ACHN (cell line): ENCODE measurements around the gene ASB16.

Experiments
- DNase-seq: peaks from one replicate; pipeline ENCODE4 v3.0.0-alpha.2; 2015
- in situ Hi-C: cut with HindIII; loops from 2 replicates; pipeline ENCODE4 v1.10.0; 2017; ENCODE audit warnings: low sequenced_read_pairs, low pct_ligation_motif_present, low pct_unique_long_range_greater_than_20kb

Gene ASB16

GRCh38 chr17:44217738-44218343, 47.3 kb downstream of the ASB16 start:
- no peak for DNase-seq
- in situ Hi-C loops: no loop called here

DNA sequence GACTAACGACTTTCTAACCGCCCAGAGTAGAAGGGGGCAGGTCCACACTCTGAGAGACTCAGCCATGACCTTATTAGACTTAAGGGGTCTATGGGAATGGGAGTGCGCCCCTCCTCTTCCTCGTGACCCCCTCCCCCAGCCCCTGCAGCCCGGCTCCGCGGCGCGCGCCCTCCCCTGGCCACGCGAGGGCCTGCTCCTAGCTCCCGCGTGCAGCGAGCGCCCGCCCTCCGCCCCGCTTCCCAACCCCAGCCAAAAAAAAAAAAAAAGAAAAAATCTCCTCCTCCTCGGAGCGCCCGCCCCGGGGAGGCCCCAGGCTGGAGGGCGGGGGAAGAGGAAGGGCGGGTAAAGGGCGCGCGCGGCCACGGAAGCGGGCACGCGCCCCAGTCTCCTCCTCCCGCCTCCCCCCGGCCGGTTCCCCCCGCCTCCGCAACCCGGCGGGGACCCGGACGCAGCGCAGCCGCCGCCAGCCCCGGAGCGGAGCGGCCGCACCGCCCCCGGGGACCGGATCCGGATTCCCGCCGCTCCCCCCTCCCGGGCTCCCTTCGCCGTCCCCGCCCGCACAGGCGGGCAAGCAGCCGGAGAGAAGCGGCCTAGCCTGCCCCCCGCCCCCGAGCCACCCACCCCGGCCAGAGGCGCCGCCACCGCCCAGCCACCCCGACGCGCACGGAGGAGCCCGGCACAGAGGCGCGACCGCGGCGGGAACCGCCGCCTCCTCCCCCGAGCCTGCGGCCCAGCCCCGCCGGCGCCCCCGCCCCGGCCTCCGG, 48.0 kb downstream of the ASB16 start:
- peak; percentile 93 for DNase-seq
- in situ Hi-C loops: no loop called here

DNA sequence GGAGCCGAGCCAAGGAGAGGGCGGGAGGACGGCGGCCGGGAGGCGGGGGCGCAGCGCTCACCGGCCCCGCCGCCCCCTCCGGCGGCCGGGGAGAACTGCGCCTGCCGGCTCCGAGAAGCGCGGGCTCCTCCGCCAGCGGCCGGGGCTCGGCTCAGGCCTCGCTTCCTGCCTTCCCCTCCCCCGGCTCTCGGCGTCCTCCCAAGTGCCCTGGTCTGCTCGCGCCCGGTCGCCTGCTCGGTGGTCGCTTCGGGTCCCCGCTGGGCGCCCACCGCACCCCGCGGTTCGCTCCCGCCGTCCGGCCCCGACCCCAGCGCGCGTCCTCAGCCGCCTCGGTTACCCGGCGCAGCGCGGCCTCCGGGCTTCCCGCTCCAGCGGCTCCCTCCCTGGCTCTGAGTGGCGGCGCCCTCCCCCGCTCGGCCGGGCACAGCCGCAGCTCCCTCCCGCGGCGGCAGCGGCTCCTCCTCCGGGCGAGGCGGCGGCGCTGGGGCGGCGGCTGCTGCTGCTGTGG, 48.7 kb downstream of the ASB16 start:
- peak; percentile 79 for DNase-seq
- in situ Hi-C loops: no loop called here

- in situ Hi-C loops: no loop called here
- DNase-seq: peak; percentile 77
These were observed 49.2 kb downstream of the ASB16 start, which contains the start of gene UBTF for GRCh38 chr17:44219616-44220212. UBTF (minus strand) TSS chr17:44219675; CDS start chr17:44218229, 1,446 bp downstream.

DNA sequence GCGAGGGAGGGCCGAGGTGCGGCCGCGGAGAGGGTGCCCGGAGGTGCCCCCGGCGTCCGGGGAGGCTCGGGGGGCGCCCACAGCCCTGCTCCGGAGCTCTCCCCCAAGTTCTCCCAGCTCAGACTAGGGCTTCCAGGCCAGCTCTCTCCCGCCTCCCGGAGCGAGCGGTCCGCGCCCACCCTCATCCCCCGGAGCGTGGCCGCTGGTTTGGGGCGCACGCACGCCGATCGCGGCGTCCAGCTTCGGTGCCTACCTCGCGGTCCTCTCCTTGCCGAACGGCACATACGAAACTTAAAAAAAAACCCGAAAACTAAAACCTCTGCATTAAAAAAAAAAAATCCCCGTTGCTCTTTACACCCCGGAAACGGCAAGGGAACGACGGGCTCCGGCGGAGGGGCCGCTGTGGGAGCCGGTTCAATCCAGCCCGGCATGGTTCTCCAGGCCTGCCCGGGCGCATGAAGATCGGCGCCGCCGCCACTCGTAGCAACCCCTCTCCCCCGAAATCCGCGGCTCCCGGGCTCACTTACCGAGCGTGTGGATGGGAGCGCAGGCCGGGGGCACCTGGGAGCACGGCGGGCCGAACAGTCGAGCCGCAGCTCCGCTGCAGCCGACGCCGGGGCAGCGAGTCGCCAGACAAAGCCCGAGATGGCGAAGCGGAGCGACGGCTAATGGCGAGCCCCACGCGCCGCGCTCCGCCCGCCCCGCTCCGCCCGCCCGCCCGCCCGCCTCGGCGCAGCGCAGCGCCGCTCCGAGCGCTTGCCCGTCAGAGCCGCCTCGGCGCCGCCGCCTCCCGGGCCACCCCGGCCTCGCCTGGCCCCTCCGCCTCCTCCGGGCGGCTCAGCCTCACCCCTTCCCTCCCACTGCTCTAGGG, 49.9 kb downstream of the ASB16 start:
- in situ Hi-C loops: no loop called here
- peak; percentile 49 for DNase-seq

GRCh38 chr17:44221084-44221861, 50.8 kb downstream of the ASB16 start:
- peak; percentile 83 for DNase-seq
- in situ Hi-C loops: no loop called here

- DNase-seq: no peak
- in situ Hi-C loops: no loop called here
These were observed 51.3 kb downstream of the ASB16 start for GRCh38 chr17:44221862-44222111.

GRCh38 chr17:44222112-44222869, 51.8 kb downstream of the ASB16 start:
- DNase-seq: peak; percentile 85
- in situ Hi-C loops: no loop called here

DNA sequence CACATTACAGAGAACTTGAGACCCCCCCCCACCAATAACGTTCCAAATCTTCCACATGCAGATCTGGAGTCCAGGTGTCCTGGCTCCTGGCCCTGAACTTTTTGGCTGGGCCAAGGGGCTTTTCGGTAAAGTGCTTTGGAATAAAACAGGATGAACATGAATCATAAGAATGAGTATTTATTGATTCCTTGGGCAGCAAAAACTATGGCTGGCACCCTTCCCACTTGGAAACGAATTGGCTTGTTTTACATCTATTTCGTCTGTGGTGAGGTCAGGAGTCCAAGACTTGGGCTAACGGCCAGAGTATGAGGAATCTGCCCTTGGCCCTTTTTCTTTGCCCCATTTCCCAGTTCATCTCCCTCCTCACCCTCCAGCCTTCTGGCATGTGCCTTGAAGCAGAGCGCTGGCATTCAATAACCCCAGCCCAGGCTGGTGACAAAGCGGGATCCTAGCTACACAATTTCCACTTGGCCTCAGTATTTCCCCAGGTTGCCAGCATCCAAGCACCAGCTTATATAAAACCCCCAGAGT, 53.1 kb downstream of the ASB16 start:
- DNase-seq: peak; percentile 91
- in situ Hi-C loops: no loop called here
